Gastroesophageal sphincter (tissue), 3 donors: Measurements from ENCODE around the gene CMSS1.

Experiments
- CTCF ChIP-seq, 4 experiments: fragments of 200-600 bp in 2 of 4; fragments of 450-650 bp in 2 of 4; sonication (generic) in 1 of 4; IDR thresholded peaks; one replicate each; pipeline ENCODE4 v1.5.1; 2017 to 2019; ENCODE audit warnings: antibody characterized with exemption in 4 of 4, mild to moderate bottlenecking in 2 of 4, moderate library complexity in 2 of 4
- POLR2A ChIP-seq, 2 donors: fragments of 450-650 bp; IDR thresholded peaks; one replicate each; pipeline ENCODE4 v1.6.1; 2017; ENCODE audit warnings: antibody characterized with exemption in 2 of 2, mild to moderate bottlenecking in 2 of 2, moderate library complexity in 1 of 2

DNA sequence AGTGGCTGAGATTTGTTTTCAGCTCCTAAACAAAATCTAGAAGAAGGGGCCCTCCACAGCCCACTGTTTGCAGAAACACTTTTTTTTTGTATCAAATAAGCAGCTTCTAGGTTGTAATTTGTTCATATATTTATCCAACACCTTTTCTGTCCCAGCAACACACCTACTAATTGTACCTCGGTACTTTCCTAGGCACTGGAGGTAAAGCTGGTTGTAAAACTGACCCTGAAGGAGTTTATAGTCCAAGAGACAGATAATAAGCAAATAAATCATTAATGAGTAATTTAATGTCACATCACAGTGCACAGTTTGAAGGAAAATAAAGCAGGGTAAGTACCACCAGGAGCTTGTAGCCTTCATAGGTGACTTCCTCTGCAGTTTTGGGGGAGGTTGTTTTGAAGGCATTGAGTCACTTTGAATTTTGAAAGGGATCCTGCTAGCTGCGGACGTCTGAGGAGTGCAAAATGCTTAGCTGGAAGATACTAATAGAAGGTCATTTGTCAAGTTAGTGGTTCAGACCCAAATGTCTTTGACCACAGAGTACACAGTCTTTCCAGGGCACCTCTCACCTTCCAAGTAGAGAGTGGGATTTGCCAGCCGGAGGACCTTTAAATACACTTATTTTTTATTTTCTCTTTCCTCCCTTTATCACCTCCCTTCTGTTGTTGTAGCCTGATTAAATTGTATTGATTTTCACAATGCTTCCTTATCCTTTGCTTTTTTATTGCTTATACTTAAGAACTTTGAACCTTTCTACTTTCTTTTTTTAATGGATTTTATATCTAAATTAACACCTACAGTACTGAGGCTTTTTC is 53.8 kb downstream of the CMSS1 start:
- TF ChIP-seq CTCF (IDR thresholded peaks at IDR 0.05), result no peak
- no peak for TF ChIP-seq POLR2A (IDR thresholded peaks at IDR 0.05)
